HG03045 (cell line): ENCODE results near the gene C11orf54.
"Not testable (repeated sequence)": the region's sequence is repeated elsewhere in the genome, so short reads cannot be mapped to it uniquely, and the experiment has no call there.

Experiments
- ATAC-seq: cut with Tn5 transposase; IDR thresholded peaks from one replicate; pipeline ENCODE4 v1.9.1; 2021; ENCODE audit warnings: mild to moderate bottlenecking, moderate library complexity; ENCODE audit not compliant: unreplicated experiment

The C11orf54 gene

GRCh38 chr11:93734427-93735222 lies 6.8 kb upstream of the C11orf54 start:
- no peak for ATAC-seq

GRCh38 chr11:93735627-93736026 lies 5.8 kb upstream of the C11orf54 start:
- ATAC-seq: no peak

DNA sequence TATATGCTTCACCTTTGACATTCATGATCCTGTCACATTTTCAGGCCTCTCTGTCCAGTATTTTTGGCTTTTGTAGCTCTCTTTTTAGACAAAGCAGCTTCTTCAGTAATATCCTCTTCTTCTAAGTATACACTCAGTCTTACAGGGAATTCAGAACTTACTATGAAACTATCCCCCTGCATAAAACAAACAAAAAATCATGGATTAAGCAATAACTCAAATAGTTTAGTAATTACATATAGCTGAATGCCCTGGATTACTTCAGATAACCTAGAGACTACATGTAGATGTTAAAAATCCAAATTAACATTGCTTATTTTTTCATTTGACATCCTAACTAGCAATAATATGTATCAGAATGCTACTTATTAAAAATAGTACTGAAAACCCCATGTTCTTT lies 5.3 kb upstream of the C11orf54 start:
- no peak for ATAC-seq

- ATAC-seq: no peak
These were observed 3.4 kb upstream of the C11orf54 start for GRCh38 chr11:93737904-93738612.

DNA sequence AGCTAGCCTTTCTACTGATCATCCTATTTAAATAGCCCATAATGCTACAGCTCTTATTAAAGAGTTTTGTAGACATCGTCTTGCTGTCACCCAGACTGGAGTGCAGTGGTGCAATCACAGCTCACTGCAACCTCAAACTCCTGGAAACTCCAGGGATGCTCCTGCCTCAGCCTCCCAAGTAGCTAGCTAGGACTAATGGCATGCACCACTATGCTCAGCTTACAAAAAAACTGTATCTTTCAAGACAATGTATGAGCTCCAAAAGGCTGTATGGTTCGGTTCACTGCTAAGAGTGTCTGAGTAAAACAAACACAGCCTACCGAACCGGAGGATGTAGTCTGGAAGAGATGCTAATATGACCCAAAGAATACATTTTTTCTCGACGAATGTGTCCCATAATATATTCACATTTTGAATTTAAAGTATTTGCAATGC lies 2.8 kb upstream of the C11orf54 start:
- ATAC-seq: no peak

- peak; percentile 20 for ATAC-seq
These were observed 1.3 kb upstream of the C11orf54 start for GRCh38 chr11:93740031-93740729.

GRCh38 chr11:93740730-93741093 lies 760 bp upstream of the C11orf54 start:
- peak; percentile 41 for ATAC-seq

- ATAC-seq: peak; percentile 14
These were observed 382 bp downstream of the C11orf54 start for GRCh38 chr11:93741882-93742226.

- no peak for ATAC-seq
These were observed 1.8 kb downstream of the C11orf54 start for GRCh38 chr11:93743291-93743690.

DNA sequence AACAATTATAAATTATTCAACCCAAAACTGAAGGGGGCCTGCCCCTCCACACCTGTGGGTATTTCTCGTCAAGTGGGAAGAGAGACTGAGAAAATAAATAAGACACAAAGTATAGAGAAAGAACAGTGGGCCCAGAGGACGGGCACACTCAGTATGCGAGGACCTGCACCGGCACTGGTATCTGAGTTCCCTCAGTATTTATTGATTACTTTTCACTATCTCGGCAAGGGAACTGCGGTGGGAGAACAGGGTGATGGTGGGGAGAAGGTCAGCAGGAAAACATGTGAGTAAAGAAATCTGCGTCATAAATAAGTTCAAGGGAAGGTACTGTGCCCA lies 3.2 kb downstream of the C11orf54 start:
- no peak for ATAC-seq

DNA sequence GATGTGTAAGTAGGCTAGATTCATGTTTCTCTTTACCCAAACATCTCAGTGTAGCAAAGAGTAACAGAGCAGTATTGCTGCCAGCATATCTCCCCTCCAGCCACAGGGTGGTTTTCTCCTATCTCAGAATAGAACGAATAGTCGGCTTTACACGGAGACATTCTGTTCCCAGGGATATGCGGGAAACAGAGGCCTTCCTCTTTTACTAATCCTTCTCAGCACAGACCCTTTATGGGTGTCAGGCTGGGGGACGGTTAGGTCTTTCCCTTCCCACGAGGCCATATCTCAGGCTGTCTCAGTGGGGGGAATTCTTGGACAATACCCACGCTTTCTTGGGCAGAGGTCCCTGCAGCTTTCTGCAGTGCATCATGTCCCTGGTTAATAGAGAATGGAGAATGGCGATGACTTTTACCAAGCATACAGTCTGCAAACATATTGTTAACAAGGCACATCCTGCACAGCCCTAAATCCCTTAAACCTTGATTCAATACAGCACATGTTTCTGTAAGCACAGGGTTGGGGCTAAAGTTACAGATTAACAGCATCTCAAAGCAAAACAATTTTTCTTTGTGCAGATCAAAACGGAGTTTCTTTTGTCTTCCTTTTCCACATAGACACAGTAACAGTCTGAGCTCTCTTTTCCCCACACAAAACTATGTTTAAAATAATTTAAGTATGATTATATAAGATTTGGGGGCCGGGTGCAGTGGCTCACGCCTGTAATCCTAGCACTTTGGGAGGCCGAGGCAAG lies 3.7 kb downstream of the C11orf54 start:
- not testable (repeated sequence) for ATAC-seq

DNA sequence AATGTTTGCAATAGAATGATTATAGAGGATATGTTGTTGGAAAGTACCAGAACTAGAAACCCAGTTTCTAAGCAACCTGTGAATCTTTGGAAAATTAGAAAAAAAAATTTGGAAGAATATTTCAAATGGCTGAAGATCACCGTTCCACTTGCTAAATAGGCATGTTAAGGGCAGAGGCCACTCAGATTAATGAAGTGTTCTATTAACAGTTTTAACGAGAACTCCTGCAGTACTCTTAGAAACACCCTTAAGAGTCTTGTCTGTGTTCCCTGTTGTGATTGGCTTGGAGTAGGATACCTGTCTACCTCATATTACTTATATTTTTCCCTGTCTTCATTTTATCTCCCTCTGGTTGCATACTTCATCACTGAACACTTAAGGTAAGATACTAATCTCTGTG lies 4.6 kb downstream of the C11orf54 start:
- no peak for ATAC-seq

DNA sequence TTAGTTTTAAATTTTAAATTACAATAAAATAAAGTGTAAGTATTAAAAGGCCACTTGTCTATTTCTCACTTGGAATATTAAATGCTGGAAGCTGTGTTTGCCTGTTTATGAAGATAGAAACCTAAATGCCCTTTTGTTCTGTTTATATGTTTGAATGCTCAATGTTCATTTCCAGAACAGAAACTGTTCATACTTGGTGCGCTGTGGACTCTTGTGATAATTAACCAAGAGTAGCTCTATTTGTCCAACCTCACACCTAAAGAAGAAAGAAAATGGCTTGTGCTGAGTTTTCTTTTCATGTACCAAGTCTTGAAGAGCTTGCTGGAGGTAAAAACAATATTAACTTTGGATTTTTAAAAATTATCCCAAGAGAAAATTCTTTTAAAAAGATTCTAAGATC lies 5.7 kb downstream of the C11orf54 start:
- peak; percentile 50 for ATAC-seq

DNA sequence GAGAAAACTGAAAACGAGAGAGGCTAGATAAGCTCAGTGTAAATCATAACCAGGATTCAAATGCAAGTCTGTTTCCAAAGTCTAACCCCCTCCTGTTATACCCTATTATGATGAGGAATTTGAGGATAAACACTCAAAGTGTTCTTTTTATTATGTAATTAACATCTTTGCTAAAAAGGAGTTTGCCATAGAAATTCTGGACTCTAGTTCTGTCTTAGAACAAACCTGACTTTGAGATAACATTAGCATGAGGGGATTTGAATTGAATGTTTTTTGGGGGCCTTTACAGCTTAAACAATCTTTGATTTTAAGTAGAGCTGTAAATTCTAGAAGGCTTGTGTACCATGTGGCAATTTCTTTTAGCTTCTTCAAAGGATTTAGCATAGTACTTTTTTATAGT lies 9.5 kb downstream of the C11orf54 start:
- no peak for ATAC-seq

DNA sequence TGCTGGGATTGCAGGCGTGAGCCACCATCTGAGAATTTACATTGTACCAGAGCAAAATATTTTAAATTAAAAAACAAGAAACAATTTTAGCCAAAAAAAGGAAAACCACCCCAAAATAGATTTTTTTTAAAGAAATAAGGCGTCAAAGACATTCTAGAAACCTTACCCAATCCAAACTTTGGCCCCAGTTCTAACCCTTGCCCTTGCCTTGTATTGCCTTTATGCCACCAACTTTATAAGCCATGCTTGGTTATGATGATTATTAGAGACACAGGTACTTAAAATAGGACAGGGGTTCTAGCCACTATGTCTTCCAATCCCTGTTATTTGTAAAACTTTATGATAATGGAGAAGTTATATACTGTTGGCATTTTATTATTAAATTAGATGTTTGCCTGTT lies 11.8 kb downstream of the C11orf54 start:
- ATAC-seq: no peak

DNA sequence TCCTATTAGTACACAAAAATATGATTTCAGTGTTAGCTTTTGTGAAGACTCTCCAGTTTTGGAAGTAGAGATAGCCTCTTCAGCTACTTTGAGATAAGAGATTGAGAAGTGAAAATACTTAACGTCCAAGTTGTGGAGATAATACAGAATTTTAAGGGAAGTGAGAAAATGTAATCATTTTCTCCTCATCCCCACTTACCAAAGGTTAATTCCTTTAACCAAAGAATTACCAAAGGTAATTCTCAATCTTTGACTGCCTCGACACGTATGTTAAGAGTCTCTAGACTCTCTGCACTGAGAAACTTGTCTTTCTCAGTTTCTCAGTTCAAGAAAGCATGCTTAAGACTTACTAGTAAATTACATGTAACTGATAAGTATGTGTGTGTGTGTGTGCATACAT lies 15.3 kb downstream of the C11orf54 start:
- ATAC-seq: no peak

DNA sequence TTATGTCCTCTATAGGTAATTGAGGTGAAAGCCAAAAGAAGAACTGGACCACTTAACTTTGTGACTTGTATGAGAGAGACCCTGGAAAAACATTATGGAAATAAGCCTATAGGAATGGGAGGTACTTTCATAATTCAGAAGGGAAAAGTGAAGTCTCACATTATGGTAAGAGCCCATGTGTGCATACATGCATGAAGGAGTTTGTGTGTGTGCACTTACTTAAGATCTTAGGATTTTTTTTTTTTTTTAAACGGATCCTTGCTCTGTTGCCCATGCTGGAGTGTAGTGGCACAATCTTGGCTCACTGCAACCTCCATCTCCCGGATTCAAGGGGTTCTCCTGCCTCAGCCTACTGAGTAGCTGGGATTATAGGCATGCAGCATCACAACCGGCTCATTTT lies 15.8 kb downstream of the C11orf54 start:
- no peak for ATAC-seq

GRCh38 chr11:93757924-93758865 lies 16.7 kb downstream of the C11orf54 start:
- ATAC-seq: no peak

- ATAC-seq: not testable (repeated sequence)
These were observed 17.7 kb downstream of the C11orf54 start for GRCh38 chr11:93759123-93759522.

- ATAC-seq: no peak
These were observed 20.4 kb downstream of the C11orf54 start for GRCh38 chr11:93761910-93762309.
